Pulmonary artery endothelial cell (primary cell): Measurements from ENCODE around the gene FCHSD2. TPM values are rescaled to one million over a fixed set of nuclear protein-coding genes. Genes with fewer than 3 reads are reported as not detected.

Experiments used
- DNase-seq: peaks from one replicate; pipeline ENCODE4 v3.0.0-alpha.2; 2011; ENCODE audit warnings: low read depth, low spot score
- total RNA-seq: library from RNA; depleted of rRNA; stranded (reverse); fragments of >200 nt; gene quantifications from 2 replicates; pipeline ENCODE4 v1.2.3, GENCODE V29; 2014

The FCHSD2 gene
- total RNA-seq, 1 donor from 2014 or later, result 14.9 TPM

DNA sequence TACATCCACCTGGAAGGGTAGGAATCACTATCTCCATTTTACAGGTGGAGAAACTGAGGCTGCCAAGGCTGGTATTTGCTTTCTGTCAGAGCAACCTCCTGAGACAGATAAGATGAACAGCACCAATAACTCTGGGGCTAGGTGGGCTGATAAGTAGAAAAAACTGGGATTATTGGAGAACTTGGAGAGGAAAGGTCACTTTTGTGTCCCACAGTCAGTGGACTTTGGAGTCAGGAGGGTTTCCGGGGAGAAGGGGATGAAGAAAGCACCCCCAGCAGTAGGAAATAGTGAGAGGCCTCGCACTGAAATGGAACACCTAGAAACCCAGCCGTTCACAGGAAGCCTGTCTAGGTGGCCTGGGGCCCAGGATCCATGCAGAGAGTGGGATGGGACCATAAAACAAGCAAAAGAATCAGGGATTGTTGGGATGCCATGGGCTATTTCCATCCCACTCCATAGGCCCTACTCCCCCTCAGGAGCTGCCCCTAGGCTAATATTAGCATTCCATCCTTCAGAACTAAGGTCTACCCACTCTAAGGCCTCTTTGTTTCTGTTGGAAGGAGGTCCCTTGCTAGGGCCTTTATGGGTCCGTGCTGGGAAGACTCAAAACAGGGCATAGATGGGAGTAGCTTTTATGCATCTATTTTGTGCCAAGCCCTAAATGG is 31.0 kb upstream of the FCHSD2 start:
- DNase-seq, result no peak

DNA sequence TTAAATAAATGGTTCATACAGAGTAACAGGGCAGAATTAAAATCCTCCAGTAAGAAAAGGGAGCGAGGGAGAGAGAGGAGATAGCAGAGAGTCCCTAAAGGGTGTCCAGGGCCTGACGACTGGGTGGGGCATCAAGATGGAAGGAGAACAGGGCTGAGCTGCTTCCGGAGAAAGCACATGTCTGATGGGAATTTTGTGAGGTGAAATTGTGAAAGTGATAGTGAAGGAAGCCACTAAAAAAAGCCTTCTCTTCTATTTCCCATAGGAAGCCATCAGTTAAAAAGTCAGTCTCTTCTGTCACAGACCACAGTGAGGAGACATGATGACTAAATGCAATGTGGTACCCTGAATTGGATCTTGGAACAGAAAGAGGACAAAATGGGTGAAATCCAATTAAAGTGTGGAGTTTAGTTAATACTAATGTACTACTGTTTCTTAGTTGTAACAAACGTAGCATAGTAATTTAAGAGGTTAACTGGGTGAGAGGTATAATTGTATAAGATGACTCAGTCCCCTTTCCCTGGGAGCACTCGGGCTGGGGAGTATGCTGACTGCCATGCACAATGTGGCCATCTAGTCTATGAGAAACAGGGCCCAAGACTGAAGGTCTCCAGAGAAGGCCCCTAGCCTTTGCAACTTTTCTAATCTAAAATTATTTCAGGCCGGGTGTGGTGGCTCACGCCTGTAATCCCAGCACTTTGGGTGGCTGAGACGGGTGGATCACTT is 29.5 kb upstream of the FCHSD2 start:
- no peak for DNase-seq

DNA sequence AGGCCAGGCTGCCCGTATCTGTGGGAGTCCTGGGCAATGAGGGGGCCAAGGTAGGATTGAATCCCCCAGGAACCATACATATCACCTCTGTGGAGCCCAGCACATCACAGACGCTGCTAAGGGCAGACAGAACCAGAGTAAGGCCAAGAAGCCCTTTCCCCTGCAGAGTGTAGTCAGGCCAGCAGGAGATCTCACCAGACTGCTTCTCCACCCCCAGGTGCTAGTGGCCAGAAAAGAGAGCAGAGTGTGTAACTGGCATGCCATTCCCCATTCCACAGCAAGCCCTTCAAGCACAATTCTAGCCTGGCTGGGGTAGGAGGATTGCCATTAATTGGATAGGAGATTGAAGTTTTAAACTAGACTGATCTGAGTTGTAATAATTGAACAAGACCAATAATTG is 28.0 kb upstream of the FCHSD2 start:
- no peak for DNase-seq

DNA sequence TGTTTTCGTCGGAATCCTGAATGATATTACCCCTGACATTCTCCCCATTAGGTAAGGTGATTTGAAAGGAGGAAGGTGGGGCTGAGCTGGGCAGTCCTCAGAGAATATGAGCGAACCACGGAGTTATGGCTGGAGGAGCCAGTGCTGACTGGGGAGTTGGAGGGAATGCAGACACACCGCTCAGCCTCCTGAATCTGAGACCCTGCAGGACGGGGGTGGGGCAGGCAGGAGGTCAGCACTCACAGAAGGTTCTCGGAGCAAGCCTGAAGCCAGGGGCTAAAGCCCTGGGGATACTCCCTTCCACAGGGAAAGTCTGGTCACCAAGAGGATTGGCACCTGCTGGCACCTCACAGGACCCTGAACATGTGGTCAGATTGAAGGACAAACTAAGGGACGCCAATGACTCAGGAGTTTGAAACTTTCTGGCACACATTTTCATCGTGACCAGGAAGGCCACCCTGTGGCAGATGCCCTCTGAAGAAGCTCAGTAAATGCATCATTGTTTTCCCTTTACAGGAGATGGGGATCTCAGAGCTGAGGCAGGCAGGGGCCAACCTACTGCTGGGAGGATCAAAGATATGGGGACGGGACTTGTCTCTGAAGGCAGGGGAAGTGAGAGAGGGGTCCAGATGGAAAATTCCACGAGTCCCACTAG is 26.9 kb upstream of the FCHSD2 start:
- DNase-seq, result no peak

DNA sequence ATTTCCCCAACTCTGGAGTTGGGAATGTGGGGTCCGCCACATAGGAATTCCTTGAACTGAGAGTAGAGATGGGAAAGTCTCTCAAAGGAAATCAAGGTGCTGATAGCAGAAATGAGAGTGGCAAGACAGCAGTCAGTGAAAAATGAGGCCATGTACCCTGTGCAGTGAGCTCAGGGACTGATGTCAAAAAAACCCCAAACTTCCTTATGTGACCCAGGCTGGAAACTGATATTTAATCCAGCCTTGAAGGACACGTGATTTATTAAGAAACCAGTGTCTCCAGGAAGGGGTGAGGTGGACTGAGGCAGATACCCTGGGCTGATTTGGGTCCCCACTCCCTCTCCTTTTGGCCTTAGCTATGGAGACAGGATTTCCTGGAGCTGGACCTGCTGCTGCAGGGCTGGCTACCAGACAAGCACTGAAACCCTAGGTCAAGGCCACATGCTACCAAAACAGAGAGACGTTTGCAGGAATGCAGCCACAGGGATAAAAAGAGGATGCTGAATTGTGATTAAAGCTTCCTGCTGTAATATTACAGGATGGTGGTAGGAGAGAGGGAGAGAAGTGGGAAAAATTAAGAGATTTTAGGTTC is 25.3 kb upstream of the FCHSD2 start:
- DNase-seq, result no peak

DNA sequence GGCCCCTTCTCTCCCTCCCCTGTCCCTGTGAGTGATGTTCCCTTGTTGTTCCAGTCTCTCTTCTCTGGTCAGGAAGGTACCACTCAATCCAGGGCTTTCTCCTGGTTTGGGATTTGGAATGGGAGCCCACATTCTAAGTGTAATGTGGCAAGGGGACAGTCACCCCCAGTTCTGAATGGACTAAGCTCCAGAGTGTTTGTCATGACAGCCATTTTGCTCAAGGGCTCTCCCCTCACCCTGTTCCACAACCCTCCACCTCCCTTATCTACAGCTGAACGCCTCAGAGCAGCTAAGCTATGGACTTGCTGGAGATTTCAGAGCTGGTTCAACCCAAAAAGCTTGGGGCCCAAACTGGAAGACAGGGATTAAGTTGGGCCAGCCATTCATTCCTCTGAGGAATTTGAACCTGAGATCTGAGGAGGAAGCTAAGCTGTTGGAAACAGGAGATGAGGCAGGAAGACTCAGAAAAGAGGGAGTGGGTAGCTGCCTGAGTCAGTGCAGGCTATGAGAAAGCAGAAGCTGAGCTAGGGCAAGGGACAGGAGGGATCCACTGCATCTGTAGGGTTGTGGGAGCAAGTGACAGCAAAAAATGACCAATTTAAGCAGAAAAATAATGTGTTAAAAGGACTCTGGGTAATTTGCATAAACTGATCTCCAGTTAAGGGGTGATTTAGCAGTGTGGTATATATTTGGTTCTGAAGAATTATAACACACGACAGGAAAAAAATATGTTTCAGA is 22.9 kb upstream of the FCHSD2 start:
- no peak for DNase-seq

DNA sequence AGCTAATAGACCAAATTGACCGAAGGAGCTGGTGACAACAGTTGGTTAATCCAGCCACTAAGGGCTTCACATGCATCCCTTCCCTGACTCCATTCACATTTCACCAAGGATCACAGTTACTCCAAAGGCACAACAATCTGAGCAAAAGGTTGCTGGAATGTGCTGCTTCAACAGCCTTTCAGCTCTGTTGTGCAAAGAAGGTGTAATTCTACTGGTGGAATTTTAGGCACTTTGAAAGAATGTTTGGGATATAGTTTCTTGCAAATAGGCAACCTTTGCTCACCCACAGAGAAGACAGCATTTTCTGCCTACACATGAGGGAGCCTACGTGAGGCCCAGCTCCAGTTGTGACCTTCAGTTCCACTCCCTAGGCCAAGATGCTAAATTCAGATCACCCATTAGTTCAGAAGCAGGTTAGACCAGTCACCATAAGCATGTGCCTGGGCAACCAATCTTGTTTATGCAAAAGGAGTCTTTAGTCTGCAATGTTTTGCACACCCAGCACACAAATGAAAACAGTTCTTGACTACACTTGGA is 21.6 kb upstream of the FCHSD2 start:
- DNase-seq, result no peak

DNA sequence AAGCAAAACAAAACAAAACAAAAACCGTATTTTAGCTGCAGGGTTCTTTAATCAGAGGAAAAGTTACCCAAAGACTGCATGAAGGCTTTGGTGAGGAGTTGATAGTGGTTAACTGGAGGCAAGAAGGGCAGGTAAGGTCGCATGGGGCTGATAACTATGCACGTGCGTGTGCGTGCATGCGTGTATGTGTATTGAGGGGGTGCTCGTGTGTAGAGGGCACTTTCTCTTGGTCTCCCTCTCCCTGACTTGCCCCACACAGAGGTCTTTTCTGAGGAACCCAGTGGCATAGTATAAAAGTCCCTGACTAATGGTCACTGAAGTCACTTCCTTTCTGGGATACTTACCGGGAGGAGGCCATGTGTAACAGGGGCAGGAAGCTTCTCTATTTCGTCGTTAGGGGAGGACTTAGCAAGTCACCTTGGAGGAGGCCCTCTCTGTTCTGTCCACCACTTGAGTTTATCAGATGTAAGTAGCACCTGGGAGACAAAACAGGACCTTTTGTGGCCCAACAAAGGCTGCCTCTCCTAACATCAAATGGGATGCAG is 20.1 kb upstream of the FCHSD2 start:
- no peak for DNase-seq

DNA sequence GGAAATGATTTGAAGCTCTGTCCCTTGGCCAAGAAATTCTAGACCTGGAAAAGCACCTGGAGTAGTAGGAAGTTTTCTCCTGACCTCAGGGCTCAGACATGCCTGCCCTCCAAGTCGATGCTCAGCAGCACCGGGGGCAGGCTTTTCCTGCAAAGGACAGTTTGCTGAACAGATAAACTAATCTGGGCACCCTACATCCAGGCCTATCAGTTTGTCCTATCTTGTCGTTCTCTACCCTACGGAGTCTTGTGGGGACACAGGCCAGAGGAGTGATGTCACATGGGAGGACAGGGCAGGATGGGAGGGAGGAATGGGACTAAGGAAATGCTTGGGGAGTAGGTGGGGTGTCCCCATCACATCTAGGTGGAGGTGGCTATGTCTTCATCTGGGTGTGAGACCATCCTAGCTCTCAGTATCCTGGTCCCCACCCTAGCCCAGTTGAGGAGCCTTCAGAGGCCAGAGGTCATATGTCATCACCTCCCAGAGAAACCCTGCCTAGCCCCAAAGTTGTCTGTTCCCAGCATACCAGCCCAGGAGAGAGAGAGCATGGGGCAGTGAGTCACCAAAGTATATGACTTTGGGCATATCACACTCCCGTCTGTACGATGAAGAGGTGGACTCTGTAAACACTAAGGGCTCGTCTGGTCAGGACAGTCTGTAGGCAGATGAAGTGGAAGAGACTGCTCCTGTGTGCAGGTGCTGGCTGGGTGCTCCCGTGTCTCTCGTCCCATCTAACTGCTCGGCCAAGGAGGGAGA is 18.1 kb upstream of the FCHSD2 start:
- DNase-seq, result no peak

DNA sequence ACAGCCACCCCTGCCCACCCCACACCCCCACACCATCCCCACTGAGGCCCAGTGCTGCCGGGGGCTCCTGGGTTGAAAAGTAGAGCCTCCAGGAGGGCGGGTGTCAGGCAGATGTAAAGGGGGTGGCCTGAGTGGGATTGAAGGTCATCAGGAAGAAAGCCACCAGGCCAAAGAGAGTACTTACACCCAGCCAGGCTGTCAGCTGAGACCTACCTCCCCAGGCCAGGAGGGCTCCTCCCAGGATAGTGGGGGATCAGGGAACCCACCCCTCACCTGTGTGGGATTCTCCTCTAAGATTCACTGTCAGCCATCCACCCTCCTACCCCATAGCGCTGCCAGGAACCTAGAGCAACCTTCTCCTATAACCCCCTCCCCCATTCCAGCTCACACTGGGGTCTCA is 17.2 kb upstream of the FCHSD2 start:
- DNase-seq, result no peak

DNA sequence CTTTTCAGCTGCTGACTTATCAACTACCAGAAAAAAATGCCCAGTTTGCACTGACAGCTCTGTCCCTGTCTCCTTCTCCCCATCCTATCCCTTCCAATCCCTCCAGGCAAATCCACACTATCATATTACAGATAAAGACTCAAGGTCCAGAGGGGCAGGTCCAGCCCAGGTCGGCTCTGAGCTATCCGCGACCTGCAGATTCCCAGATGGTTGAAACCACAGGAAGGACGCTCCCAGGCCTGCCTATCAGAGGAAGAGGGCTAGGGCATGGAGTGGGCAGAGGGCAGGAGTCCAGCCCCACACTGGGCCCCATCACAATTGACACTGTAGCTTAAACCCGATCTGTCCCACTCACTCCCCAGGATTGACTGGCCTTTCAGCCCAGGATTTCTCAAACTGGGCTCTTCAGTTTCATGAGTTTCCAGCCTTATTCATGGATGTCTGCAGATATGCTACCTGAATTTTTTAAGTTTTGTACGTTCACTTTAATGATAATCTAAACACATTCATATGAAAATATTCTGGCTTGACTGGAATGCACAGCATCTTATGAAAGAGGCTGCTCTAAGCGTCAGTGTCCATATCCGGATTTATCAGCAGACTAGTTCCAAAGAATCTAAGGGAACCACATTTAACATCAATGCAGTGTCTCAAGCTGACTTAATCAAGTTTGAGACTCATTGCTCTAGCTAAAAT is 16.4 kb upstream of the FCHSD2 start:
- DNase-seq, result no peak

DNA sequence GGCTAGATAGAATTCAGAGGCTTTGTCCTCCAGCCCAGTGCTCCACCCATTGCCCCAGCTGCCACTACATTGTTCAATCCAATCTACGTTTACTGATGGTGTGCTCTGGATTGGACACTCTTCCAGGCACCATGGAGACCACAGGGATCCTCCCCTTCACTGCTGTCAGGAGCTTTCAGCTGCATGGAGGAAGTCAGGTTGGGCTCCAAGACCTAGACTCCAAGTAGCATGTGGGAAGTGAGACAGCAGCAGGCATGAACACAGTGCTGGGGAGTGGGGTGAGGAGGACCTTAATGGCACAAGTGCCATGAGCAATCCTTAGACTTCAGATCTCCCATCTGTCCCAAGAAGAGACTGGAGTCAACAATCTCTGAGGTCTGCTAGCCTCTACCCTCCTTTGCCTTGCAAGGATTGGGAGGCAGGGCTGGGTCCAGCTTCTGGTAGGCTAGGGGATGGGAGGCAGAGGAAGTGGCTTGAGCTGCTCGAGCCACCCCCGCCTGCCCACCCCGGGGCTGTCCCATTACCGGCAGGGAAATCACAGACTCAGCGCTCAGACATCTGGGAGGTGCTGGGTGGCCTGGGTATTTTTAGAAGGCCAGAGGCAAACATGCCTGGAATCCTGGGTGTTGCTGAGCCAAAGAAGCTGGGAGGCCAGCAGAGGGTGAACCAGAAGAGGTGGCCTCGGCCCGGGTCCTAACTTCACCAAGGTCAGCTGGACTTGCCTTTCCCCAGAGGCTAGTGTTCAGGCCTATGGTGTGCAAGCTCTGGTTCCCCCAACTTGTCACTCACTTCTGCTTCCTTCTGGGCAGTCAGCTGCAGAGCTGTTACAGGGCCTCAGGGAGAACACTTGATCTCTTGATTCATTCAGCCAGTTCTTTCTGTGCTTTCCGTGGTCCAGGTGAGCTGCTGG is 15.2 kb upstream of the FCHSD2 start:
- no peak for DNase-seq

DNA sequence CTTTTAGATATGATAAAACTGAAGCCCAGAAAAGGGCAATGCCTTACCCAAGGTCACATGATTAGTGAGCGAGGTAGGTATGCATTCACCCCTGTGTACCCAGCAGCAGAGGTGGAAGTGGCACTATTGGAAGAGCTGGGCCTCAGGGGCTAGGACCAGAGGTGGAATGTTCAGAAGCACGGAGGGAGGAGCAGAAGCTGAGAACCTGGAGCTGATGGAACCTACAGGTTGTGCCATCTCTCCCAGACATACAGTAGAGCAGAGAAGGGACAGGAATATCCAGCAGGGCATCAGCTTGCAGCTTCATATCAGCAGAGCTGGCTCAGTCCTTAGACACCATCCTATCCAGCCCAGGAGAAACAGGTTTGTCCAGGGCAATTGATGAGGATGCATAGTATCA is 14.6 kb upstream of the FCHSD2 start:
- no peak for DNase-seq

DNA sequence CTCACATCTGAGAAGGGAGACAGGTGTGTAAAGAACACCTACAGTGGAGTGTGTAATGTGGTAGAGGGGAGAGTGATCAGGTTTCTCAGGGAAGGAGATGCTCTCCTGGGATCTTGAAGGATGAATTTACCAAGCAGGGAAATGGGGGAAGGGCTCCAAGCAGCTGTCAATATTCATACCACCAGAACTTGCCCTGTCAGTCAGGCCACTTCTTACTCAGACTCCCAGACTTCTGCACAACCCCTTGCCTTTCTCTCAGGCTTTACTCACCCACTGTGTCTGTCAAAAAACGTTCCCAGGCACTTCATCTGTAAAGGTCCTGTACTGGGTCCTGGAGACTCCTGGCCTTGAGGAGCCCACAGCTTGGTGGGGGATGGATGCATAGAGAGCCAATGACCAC is 14.0 kb upstream of the FCHSD2 start:
- DNase-seq, result no peak

DNA sequence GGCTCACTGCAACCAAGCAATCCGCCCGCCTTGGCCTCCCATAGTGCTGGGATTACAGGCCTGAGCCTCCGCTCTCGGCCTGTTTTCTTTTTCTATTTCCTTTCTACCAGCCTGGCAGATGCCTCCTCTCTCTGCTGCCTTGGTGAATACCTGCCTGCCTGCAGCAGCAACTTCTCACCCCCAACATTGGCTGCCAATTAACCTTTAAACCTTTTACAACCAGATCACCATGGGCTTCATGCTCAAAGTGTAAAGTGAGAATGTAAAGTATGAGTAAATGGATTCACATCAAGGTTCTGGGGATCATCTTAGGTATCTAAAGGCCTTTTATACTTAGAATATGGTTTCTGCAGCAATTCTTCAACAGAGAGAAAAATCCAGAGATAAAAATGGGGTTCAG is 13.0 kb upstream of the FCHSD2 start:
- DNase-seq, result no peak

DNA sequence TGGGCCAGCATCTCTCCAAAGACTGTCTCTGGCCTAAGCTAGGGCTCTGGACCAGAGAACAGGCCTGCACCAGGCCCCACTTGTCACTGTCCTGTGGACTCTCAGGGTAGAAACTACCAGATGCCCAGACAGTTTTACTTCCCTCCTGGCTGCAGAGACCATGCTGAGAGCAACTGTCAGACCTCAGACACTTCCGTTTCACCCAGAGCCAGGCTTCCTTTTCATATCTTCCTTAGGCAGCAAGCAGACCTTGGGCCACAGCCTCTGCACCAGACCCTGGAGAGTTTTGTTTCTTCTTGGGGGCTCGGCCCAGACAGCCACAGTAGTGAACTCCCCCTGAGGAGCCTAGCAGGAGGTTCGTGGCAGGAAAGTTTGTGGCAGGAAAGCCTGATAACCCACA is 12.1 kb upstream of the FCHSD2 start:
- no peak for DNase-seq

DNA sequence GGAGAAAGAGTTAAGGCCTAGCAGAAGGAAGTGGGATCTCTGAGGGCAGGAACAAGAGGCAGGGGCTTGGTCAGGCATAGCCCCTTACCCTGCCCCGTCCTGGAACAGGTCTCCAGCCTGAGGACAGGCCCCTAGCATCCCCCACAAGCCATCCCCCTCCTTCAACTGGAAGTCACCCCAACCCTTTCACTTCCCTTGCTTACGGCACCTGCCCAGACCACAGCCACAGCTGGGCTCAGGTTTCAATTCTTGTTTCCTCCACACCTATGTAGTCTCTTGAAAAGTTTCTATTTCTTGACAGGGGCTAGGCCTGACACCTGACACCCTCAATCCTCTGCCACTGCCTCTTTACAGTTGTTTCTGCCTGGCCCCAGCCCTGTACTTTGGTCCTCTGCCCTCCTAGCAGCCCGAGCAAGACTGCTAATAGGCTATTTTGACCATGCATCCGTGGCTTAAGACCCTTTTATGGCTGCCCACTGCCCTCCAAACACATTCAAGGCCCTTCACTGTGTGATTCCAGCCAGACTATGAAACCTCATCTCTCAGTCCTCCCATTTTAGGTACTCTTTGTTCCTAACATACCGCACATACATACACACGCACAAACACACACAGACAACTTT is 10.9 kb upstream of the FCHSD2 start:
- no peak for DNase-seq
